ENCODE measurements around the gene XAF1.

XAF1 gene

DNA sequence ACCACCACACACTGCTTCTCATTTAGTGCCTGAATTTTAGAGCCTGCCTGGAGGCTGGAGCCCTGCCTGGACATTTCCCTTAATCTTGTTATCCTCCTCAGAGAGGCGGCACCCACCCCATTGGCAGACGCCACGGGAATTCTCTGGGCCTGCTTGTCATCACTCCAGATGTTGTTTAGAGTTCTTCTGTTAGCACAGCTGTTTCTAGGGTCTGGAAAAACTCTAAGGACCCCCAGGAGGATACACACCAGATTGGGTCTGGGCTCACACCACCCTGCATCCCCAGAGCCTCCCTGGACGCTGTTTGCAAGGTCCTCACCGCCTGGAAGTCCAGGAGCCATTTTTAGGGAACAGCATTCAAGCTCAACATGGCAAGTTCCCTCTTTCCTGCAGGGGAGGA is 565 bp upstream of the XAF1 start:
- H4K20me1 ChIP-seq (ENCODE audit: insufficient read depth, low read length), result no peaks in the 10 kb centered on the region
- H3K9me2 ChIP-seq (ENCODE audit: low read depth, low read length), result no peaks in the 10 kb centered on the region
- H3K27me3 ChIP-seq (ENCODE audit: insufficient read depth, low read length), result no peaks in the 10 kb centered on the region
- H3F3A ChIP-seq (ENCODE audit: insufficient read depth, low read length), result no peaks in the 10 kb centered on the region
- no peaks in the 10 kb centered on the region for H3K9me3 ChIP-seq (ENCODE audit: low read length)
- H3K36me3 ChIP-seq (ENCODE audit: insufficient read depth, low read length), result no peaks in the 10 kb centered on the region
- no peak for TF ChIP-seq EZH2 (IDR thresholded peaks at IDR 0.05; ENCODE audit: borderline replicate concordance, low read length)
- TF ChIP-seq, protein P1, sequence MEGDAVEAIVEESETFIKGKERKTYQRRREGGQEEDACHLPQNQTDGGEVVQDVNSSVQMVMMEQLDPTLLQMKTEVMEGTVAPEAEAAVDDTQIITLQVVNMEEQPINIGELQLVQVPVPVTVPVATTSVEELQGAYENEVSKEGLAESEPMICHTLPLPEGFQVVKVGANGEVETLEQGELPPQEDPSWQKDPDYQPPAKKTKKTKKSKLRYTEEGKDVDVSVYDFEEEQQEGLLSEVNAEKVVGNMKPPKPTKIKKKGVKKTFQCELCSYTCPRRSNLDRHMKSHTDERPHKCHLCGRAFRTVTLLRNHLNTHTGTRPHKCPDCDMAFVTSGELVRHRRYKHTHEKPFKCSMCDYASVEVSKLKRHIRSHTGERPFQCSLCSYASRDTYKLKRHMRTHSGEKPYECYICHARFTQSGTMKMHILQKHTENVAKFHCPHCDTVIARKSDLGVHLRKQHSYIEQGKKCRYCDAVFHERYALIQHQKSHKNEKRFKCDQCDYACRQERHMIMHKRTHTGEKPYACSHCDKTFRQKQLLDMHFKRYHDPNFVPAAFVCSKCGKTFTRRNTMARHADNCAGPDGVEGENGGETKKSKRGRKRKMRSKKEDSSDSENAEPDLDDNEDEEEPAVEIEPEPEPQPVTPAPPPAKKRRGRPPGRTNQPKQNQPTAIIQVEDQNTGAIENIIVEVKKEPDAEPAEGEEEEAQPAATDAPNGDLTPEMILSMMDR (IDR thresholded peaks at IDR 0.05; ENCODE audit: low read length), result no peak
- H3K9ac ChIP-seq (ENCODE audit: low read length), result no peak overlapping the region
- H3K4me1 ChIP-seq (ENCODE audit: insufficient read depth, low read length, severe bottlenecking), result no peaks in the 10 kb centered on the region
- no peak overlapping the region for H3K4me3 ChIP-seq (ENCODE audit: low read depth, low read length, poor library complexity, severe bottlenecking)
- no peaks in the 10 kb centered on the region for H3K79me2 ChIP-seq (ENCODE audit: insufficient read depth, low read length)
- no peak overlapping the region for H3K4me2 ChIP-seq (ENCODE audit: low read length)
- no peak overlapping the region for H2AFZ ChIP-seq (ENCODE audit: low read length)
- H3K27ac ChIP-seq (ENCODE audit: low read depth, low read length, poor library complexity, severe bottlenecking), result no peak overlapping the region

DNA sequence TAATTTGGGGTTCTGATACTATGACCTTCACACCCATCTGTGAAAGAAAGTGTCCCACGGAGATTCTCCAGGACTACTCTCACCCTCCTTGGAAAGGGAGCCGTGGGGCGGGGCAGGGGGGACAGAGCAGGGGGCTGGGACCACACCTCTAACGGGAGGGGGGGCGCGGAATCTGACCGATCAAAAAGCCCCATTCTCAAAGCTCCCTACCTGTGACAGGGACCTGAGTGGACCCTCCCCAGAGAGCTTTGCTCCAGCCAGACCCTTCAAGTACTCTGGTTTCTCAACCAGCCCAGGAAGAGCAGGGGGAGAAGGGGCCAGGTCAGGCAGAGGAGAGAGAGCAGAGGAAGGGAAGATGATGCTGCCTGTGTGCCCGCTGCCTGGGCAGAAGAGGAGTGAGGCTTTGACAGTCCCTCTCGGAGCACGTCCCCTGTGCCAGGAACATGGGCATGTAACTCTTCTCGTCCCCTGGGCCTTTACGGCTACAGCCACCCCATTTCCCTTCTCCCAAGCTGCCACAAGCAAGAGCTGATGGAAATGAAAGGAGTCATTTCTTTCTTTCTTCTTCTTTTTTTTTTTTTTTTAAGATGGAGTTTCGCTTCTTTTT is 682 bp downstream of the XAF1 start:
- H4K20me1 ChIP-seq (ENCODE audit: insufficient read depth, low read length), result no peaks in the 10 kb centered on the region
- peak overlapping the region; percentile 51; the same call in 1 of the 2 replicates for H3K4me2 ChIP-seq (ENCODE audit: low read length)
- no peak for TF ChIP-seq EZH2 (IDR thresholded peaks at IDR 0.05; ENCODE audit: borderline replicate concordance, low read length)
- TF ChIP-seq, protein P1 (IDR thresholded peaks at IDR 0.05; ENCODE audit: low read length), result no peak
- H3K27me3 ChIP-seq (ENCODE audit: insufficient read depth, low read length), result no peaks in the 10 kb centered on the region
- H3K36me3 ChIP-seq (ENCODE audit: insufficient read depth, low read length), result no peaks in the 10 kb centered on the region
- no peaks in the 10 kb centered on the region for H3K9me3 ChIP-seq (ENCODE audit: low read length)
- no peak overlapping the region for H2AFZ ChIP-seq (ENCODE audit: low read length)
- H3K27ac ChIP-seq (ENCODE audit: low read depth, low read length, poor library complexity, severe bottlenecking), result no peak overlapping the region
- no peak overlapping the region for H3K4me3 ChIP-seq (ENCODE audit: low read depth, low read length, poor library complexity, severe bottlenecking)
- H3K4me1 ChIP-seq (ENCODE audit: insufficient read depth, low read length, severe bottlenecking), result no peaks in the 10 kb centered on the region
- H3K9ac ChIP-seq (ENCODE audit: low read length), result no peak overlapping the region
- H3K79me2 ChIP-seq (ENCODE audit: insufficient read depth, low read length), result no peaks in the 10 kb centered on the region
- no peaks in the 10 kb centered on the region for H3K9me2 ChIP-seq (ENCODE audit: low read depth, low read length)
- H3F3A ChIP-seq (ENCODE audit: insufficient read depth, low read length), result no peaks in the 10 kb centered on the region

DNA sequence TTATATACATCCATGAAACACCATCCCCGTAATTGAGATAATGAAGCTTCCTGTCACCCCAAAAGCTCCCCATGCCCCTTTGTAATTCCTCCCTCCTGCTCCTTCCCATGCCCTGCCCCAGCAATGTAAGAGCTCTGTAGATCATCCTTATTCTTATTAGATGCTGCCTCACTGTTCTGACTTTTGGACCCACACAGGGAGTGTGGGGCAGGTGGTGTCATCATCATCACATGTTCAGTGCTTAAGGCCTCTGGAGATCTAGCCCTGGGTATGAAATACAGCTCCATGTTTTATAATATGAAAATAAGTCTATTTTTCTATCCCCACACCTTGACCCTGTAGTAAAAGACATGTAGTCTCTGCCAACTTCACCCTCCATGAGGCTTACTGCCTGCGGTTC is 1.9 kb downstream of the XAF1 start:
- Histone ChIP-seq H3K4me1 (ENCODE audit: insufficient read depth, low read length, severe bottlenecking) (no peaks in the 10 kb centered on the region), H3K27me3 (ENCODE audit: insufficient read depth, low read length) (no peaks in the 10 kb centered on the region), H3K9me2 (ENCODE audit: low read depth, low read length) (no peaks in the 10 kb centered on the region), H3K36me3 (ENCODE audit: insufficient read depth, low read length) (no peaks in the 10 kb centered on the region), H3K9me3 (ENCODE audit: low read length) (no peaks in the 10 kb centered on the region), H3K79me2 (ENCODE audit: insufficient read depth, low read length) (no peaks in the 10 kb centered on the region), H3F3A (ENCODE audit: insufficient read depth, low read length) (no peaks in the 10 kb centered on the region), H4K20me1 (ENCODE audit: insufficient read depth, low read length) (no peaks in the 10 kb centered on the region), H2AFZ (ENCODE audit: low read length) (no peak overlapping the region), H3K4me3 (ENCODE audit: low read depth, low read length, poor library complexity, severe bottlenecking) (no peak overlapping the region), H3K4me2 (ENCODE audit: low read length) (no peak overlapping the region), H3K9ac (ENCODE audit: low read length) (no peak overlapping the region), H3K27ac (ENCODE audit: low read depth, low read length, poor library complexity, severe bottlenecking) (no peak overlapping the region)
- no peak for TF ChIP-seq EZH2 (IDR thresholded peaks at IDR 0.05; ENCODE audit: borderline replicate concordance, low read length)
- TF ChIP-seq, protein P1 (IDR thresholded peaks at IDR 0.05; ENCODE audit: low read length), result no peak

Measured in OCI-LY1 (cell line).